Esophagus squamous epithelium (tissue), 4 donors: ENCODE data around the gene GP5.

ENCODE experiments used
- CTCF ChIP-seq, 6 experiments: fragments of 450-650 bp in 4 of 6; fragments of 200-600 bp in 2 of 6; sonication (generic) in 2 of 6; IDR thresholded peaks; one replicate each; pipeline ENCODE4 v1.5.1; 2016 to 2019; ENCODE audit warnings: antibody characterized with exemption in 6 of 6, mild to moderate bottlenecking in 4 of 6, moderate library complexity in 4 of 6
- POLR2A ChIP-seq, 4 donors: fragments of 450-650 bp; IDR thresholded peaks; one replicate each; pipeline ENCODE4 v1.6.1; 2017; ENCODE audit warnings: antibody characterized with exemption in 4 of 4, mild to moderate bottlenecking in 4 of 4, moderate library complexity in 3 of 4

GRCh38 chr3:194404365-194405140 lies 5.5 kb upstream of the GP5 start:
- peak; percentile 39 to 75 (median 59) for TF ChIP-seq CTCF (IDR thresholded peaks at IDR 0.05)
- TF ChIP-seq POLR2A (IDR thresholded peaks at IDR 0.05), result no peak
